Activated CD8-positive, alpha-beta T cell treated with anti-CD3 and anti-CD28 coated beads for 36 hours (primary cell): Measurements from ENCODE around the gene B9D1. TPM values are rescaled to one million over a fixed set of nuclear protein-coding genes. Genes with fewer than 3 reads are reported as not detected.

Source experiments
- ATAC-seq: fragments of 200-7000 bp; cut with Tn5 transposase; one replicate; pipeline ENCODE4 v1.10.0; 2021; ENCODE audit warnings: mild to moderate bottlenecking, moderate library complexity
- CTCF ChIA-PET: fragments of 350-600 bp; sonication (Branson Sonifier 250); formaldehyde crosslinking; loops from one replicate; lab custom pipeline; 2021; ENCODE audit warnings: antibody characterized with exemption; lab: Charles Lee
- POLR2A ChIA-PET: fragments of 350-600 bp; sonication (Branson Sonifier 250); formaldehyde crosslinking; loops from one replicate; lab custom pipeline; 2021; ENCODE audit warnings: antibody characterized with exemption; lab: Charles Lee
- DNase-seq: peaks from one replicate; pipeline ENCODE4 v3.0.0-alpha.2; 2020
- H3K27ac Mint-ChIP-seq: one replicate; pipeline ENCODE4 v1.8.0; 2021; ENCODE audit warnings: mild to moderate bottlenecking, mixed read lengths
- H3K27me3 Mint-ChIP-seq: one replicate; pipeline ENCODE4 v1.8.0; 2021; ENCODE audit warnings: mixed read lengths
- H3K36me3 Mint-ChIP-seq: one replicate; pipeline ENCODE4 v1.8.0; 2021; ENCODE audit warnings: low read depth, mixed read lengths
- H3K4me1 Mint-ChIP-seq: one replicate; pipeline ENCODE4 v1.8.0; 2021; ENCODE audit warnings: low read depth, mixed read lengths
- H3K4me3 Mint-ChIP-seq: one replicate; pipeline ENCODE4 v1.8.0; 2021; ENCODE audit warnings: mild to moderate bottlenecking, moderate library complexity, mixed read lengths
- H3K9me3 Mint-ChIP-seq: one replicate; pipeline ENCODE4 v1.8.0; 2021; ENCODE audit warnings: mixed read lengths
- intact Hi-C: fragments of 100-400 bp; cut with micrococcal nuclease; formaldehyde crosslinking; loops from one replicate; pipeline ENCODE4 v1.10.0; 2022
- total RNA-seq, 2 experiments: library from RNA; stranded (reverse); gene quantifications; one replicate each; pipeline ENCODE4 v1.2.3, GENCODE V29; 2021
- TF ChIP-seq, protein P1 (sequence below): fragments of 200-600 bp; IDR thresholded peaks from one replicate; pipeline ENCODE4 v1.8.0; 2022; ENCODE audit warnings: antibody characterized with exemption, mild to moderate bottlenecking

Gene B9D1
- total RNA-seq, 2 experiments from 2014 or later = 7.2 to 9.4 TPM

DNA sequence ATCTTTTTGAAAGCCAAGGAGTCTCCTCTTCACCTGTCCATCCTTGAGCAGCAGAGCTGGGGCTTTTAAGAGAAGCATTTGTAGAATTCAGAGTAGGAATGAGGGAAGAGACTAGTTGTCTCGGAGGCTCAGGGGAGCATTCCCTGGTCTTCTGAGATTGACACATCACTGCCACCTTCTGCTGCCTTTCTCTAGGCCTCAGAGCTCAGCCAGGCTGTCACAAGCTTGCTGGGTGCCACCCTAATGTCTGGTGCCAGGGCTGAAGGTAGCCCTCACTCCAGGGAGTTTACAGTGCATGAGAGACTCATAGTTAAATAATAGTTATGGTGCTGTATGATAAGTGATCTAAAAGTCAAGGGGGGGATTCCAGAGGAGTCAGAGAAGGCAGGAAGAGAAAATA lies 39.7 kb downstream of the B9D1 start:
- ChIA-PET CTCF (interaction anchor here (0.9 to 2.8 kb wide), 3 partner anchors 16 to 40 kb away, joined by 3 to 11 read pairs (median 8); no protein-coding TSS in a partner anchor), POLR2A (no interaction called here)
- DNase-seq (no peak), ATAC-seq (no peak)
- intact Hi-C loops = no loop called here
- H3K36me3 Mint-ChIP-seq = peaks cover 2% of the 10 kb centered on the region
- TF ChIP-seq, protein P1, sequence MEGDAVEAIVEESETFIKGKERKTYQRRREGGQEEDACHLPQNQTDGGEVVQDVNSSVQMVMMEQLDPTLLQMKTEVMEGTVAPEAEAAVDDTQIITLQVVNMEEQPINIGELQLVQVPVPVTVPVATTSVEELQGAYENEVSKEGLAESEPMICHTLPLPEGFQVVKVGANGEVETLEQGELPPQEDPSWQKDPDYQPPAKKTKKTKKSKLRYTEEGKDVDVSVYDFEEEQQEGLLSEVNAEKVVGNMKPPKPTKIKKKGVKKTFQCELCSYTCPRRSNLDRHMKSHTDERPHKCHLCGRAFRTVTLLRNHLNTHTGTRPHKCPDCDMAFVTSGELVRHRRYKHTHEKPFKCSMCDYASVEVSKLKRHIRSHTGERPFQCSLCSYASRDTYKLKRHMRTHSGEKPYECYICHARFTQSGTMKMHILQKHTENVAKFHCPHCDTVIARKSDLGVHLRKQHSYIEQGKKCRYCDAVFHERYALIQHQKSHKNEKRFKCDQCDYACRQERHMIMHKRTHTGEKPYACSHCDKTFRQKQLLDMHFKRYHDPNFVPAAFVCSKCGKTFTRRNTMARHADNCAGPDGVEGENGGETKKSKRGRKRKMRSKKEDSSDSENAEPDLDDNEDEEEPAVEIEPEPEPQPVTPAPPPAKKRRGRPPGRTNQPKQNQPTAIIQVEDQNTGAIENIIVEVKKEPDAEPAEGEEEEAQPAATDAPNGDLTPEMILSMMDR = no peak
- H3K27me3 Mint-ChIP-seq = peaks cover 8% of the 10 kb centered on the region
- H3K4me1 Mint-ChIP-seq = no peaks in the 10 kb centered on the region
- peaks cover 6% of the 10 kb centered on the region for H3K9me3 Mint-ChIP-seq
- no peak overlapping the region for H3K27ac Mint-ChIP-seq
- H3K4me3 Mint-ChIP-seq = no peak overlapping the region

DNA sequence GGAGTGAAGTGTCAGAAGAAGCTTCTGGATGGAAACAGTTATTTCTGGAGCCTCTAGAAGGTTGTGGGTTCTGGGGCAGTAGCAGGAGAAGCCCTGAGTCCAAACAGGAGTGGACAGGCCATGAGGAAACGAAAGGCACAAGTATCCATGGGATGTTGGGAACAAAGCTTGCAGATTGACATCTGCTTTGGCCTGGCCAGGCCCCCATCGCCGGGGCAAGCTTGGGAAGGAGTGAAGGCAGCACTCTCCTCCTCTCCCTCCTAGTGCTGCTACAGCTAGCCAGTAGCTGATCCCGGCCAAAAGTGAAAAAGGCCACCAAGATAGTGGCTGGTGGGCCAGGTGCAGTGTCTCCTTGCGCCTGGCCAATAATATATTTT lies 40.4 kb downstream of the B9D1 start:
- ChIA-PET CTCF (interaction anchor here (0.7 to 2.8 kb wide), 4 partner anchors 10 to 41 kb away, joined by 3 to 11 read pairs (median 6); no protein-coding TSS in a partner anchor), POLR2A (no interaction called here)
- TF ChIP-seq, protein P1 = no peak
- DNase-seq (no peak), ATAC-seq (no peak)
- Mint-ChIP-seq H3K9me3 (peaks cover 6% of the 10 kb centered on the region), H3K4me3 (no peak overlapping the region), H3K4me1 (no peaks in the 10 kb centered on the region), H3K36me3 (peaks cover 2% of the 10 kb centered on the region), H3K27ac (no peak overlapping the region), H3K27me3 (peaks cover 8% of the 10 kb centered on the region)
- intact Hi-C loops = no loop called here

DNA sequence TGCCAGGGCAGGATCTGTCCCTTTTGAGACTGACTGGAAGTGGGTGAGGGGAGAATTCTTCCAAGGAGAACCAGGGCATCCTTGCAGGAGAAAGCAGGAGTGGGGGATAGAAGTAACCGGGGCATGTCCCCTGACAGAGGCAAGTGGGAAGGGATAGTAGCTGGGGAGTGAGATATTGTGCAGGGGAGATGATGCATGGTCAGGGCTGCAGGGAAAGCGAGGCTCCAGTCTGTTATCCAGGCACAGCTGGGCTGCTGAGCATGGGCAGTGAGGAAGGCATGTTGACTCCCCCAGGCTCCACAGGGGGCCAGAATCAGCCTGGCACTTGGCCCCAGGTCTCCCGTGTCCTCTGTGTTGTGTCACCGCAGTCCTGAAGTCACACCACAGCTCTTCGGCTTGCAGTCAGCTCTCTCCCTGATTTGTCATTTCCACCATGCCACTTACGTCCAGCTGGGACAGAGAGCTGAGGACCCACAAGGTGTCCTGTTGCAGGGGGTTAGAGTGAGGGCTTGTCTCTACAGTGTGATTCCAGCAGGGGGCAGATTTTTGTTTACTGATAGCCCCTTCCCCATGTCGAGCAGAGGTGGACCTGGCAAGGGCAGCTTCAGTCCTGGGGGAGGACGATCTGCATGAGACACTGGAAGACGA lies 40.9 kb downstream of the B9D1 start:
- ATAC-seq = no peak
- intact Hi-C loops = no loop called here
- Mint-ChIP-seq H3K4me1 (no peaks in the 10 kb centered on the region), H3K27me3 (peaks cover 8% of the 10 kb centered on the region), H3K9me3 (peaks cover 6% of the 10 kb centered on the region), H3K27ac (no peak overlapping the region), H3K36me3 (peaks cover 2% of the 10 kb centered on the region), H3K4me3 (no peak overlapping the region)
- TF ChIP-seq, protein P1 = no peak
- ChIA-PET POLR2A (no interaction called here), CTCF (interaction anchor here (0.7 to 2.8 kb wide), 3 partner anchors 9 to 17 kb away, joined by 3 to 11 read pairs (median 8); no protein-coding TSS in a partner anchor)
- DNase-seq = no peak

DNA sequence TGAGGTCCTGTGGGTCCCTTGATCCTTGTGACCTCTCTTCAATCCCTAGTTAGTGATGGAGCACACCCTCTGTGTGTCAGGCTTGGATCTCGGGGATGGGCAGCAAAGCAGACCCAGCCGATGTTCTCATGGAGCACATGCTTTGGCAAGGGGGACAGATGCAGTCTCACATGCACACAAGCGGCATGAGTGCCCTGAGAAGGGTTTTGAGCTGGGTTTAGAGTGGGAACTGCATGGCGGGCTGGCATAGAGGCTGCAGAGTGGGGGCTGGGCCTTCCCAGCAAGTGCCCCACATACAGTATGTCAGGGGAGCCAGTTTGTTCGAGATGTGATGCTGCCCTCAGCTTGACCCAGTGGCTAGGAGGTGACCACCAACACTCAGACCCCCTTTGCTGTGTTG lies 41.6 kb downstream of the B9D1 start:
- intact Hi-C loops = no loop called here
- no peaks in the 10 kb centered on the region for H3K4me1 Mint-ChIP-seq
- H3K9me3 Mint-ChIP-seq = peaks cover 6% of the 10 kb centered on the region
- ChIA-PET CTCF (interaction anchor here (2.0 to 2.8 kb wide), 2 partner anchors 14 to 18 kb away, joined by 8 to 11 read pairs; no protein-coding TSS in a partner anchor), POLR2A (no interaction called here)
- peaks cover 2% of the 10 kb centered on the region for H3K36me3 Mint-ChIP-seq
- H3K4me3 Mint-ChIP-seq = no peak overlapping the region
- DNase-seq (no peak), ATAC-seq (no peak)
- H3K27me3 Mint-ChIP-seq = peaks cover 8% of the 10 kb centered on the region
- TF ChIP-seq, protein P1 = no peak
- H3K27ac Mint-ChIP-seq = no peak overlapping the region

DNA sequence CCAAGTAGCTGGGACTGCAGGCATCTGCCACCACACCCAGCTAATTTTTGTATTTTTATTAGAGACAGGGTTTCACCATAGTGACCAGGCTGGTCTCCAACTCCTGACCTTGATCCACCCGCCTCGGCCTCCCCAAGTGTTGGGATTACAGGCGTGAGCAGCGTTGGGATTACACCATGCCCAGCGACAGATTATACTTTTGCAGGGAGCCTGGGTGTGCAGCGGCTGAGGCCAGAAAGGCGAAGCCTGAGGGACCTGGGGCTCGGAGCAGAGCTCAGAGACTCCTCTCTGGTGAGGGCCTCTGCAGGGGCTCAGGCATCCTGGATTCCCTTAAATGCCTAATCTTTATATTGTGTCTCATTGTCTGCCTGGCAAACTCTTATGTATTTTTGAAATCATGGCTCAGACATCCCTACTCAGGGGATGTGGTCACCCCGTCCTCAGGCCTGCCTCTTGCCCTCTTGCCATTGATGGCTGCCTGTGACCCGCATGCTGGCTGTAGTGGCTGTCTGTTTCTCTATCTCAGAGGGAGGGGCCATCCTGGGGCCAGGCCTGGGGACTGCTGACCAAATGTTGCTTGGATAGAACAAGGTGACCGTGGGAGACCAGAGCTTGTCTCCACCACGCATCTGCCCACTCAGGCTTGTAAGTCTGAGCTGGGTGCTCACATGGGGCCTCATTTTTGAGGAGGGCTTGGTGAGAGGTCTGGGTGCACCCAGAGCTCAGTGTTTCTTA lies 42.6 kb downstream of the B9D1 start:
- no peaks in the 10 kb centered on the region for H3K4me1 Mint-ChIP-seq
- peaks cover 8% of the 10 kb centered on the region for H3K27me3 Mint-ChIP-seq
- no peak overlapping the region for H3K4me3 Mint-ChIP-seq
- DNase-seq = no peak
- POLR2A ChIA-PET = no interaction called here
- TF ChIP-seq, protein P1 = no peak
- CTCF ChIA-PET = interaction anchor here (2.8 kb wide), 1 partner anchor 13 kb away, joined by 11 read pairs; no protein-coding TSS in a partner anchor
- intact Hi-C loops = no loop called here
- no peak for ATAC-seq
- H3K36me3 Mint-ChIP-seq = peaks cover 2% of the 10 kb centered on the region
- H3K9me3 Mint-ChIP-seq = no peaks in the 10 kb centered on the region
- H3K27ac Mint-ChIP-seq = no peak overlapping the region
